Lower lobe of right lung (tissue), 1 donor: ENCODE results near the gene HEATR5B. TPM values are rescaled to one million over a fixed set of nuclear protein-coding genes. Genes with fewer than 3 reads are reported as not detected.

Experiments
- total RNA-seq: library from RNA; stranded (reverse); fragmentation: NEBNext Ultra II Directional; extraction: Animal tissue kit (Norgen Biotek cat#: 25700); gene quantifications from one replicate; pipeline ENCODE4 v1.2.1, GENCODE V29; 2021
- donor health status: DM: no; HTN: yes; CAD: no; lungs with severe emphysema.

Gene HEATR5B
- total RNA-seq, 1 donor from 2014 or later: 33.9 TPM

Other genes starting within 250 kb of the HEATR5B start
- gene STRN, start 117.8 kb downstream of the HEATR5B start, total RNA-seq: 31.1 TPM
- 10.8 TPM for gene GPATCH11, start 146 bp upstream of the HEATR5B start, total RNA-seq
- 69.2 TPM for gene EIF2AK2, start 72.6 kb upstream of the HEATR5B start, total RNA-seq
- not detected for gene SULT6B1, start 104.3 kb upstream of the HEATR5B start, total RNA-seq
- gene CEBPZOS, start 112.1 kb upstream of the HEATR5B start, total RNA-seq: 38.5 TPM
- 45.3 TPM for gene CEBPZ, start 147.2 kb upstream of the HEATR5B start, total RNA-seq
- gene NDUFAF7, start 147.3 kb upstream of the HEATR5B start, total RNA-seq: 18.3 TPM
- gene PRKD3, start 240.5 kb upstream of the HEATR5B start, total RNA-seq: 39.3 TPM